HEK293 (cell line): ENCODE measurements around the gene IQCE.

Experiments used
- CTCF ChIA-PET: fragments of 350-600 bp; formaldehyde crosslinking; extraction: SDS; loops from one replicate; lab custom pipeline; 2021; ENCODE audit warnings: antibody characterized with exemption; lab: Yijun Ruan, JAX
- POLR2A ChIA-PET: fragments of 300-600 bp; formaldehyde crosslinking; extraction: SDS; loops from one replicate; lab custom pipeline; 2020; ENCODE audit warnings: antibody characterized with exemption, inconsistent platforms; lab: Yijun Ruan, JAX
- H3K27ac ChIP-seq: fragments of 200-500 bp; sonication (Bioruptor generic); 2 replicates; pipeline ENCODE4 v1.5.1; 2014; ENCODE audit warnings: low read depth, low read length, control low read depth, inconsistent platforms; ENCODE audit errors: extremely low read depth
- H3K36me3 ChIP-seq, 2 experiments: fragments of 200-500 bp in 1 of 2; sonication (Bioruptor generic) in 1 of 2; 1 replicate in 1 of 2; 2 replicates in 1 of 2; pipeline ENCODE4 v1.5.1; 2014 to 2017; ENCODE audit warnings: inconsistent platforms in 2 of 2, low read length in 2 of 2; ENCODE audit not compliant: control insufficient read depth in 2 of 2, insufficient read depth in 1 of 2
- H3K4me1 ChIP-seq: fragments of 200-500 bp; sonication (Bioruptor generic); 2 replicates; pipeline ENCODE4 v1.5.1; 2014; ENCODE audit warnings: mild to moderate bottlenecking, low read length, inconsistent platforms; ENCODE audit not compliant: control insufficient read depth, insufficient read depth
- H3K4me3 ChIP-seq: 2 replicates; pipeline ENCODE4 v1.5.1; 2011; ENCODE audit warnings: low read depth, mild to moderate bottlenecking, control low read depth, low read length, moderate library complexity
- H3K9me3 ChIP-seq: fragments of 200-500 bp; sonication (Bioruptor generic); 2 replicates; pipeline ENCODE4 v1.5.1; 2014; ENCODE audit warnings: low read depth, low read length, inconsistent platforms; ENCODE audit not compliant: control insufficient read depth, insufficient read depth
- EGR2 ChIP-seq: fragments of 450-650 bp; formaldehyde crosslinking; IDR thresholded peaks from 2 replicates; pipeline ENCODE4 v1.5.1; 2016; ENCODE audit warnings: low read depth, missing biosample characterization, missing genetic modification characterization
- HOXA7 ChIP-seq: sonication (generic); formaldehyde crosslinking; IDR thresholded peaks from 2 replicates; pipeline ENCODE4 v1.8.1; 2022; ENCODE audit warnings: missing genetic modification reagents, borderline replicate concordance
- INSM2 ChIP-seq: fragments of 450-650 bp; formaldehyde crosslinking; IDR thresholded peaks from 2 replicates; pipeline ENCODE4 v1.5.1; 2016; ENCODE audit warnings: missing biosample characterization, missing genetic modification characterization
- KLF9 ChIP-seq: fragments of 450-650 bp; formaldehyde crosslinking; IDR thresholded peaks from 2 replicates; pipeline ENCODE4 v1.5.1; 2016; ENCODE audit warnings: missing biosample characterization, missing genetic modification characterization, low read depth
- PBX3 ChIP-seq: sonication (generic); formaldehyde crosslinking; IDR thresholded peaks from 2 replicates; pipeline ENCODE4 v1.8.1; 2022; ENCODE audit warnings: mild to moderate bottlenecking, moderate library complexity, missing genetic modification reagents
- SP2 ChIP-seq: fragments of 450-650 bp; formaldehyde crosslinking; IDR thresholded peaks from 2 replicates; pipeline ENCODE4 v1.5.1; 2016; ENCODE audit warnings: missing biosample characterization, missing genetic modification characterization
- ZBTB20 ChIP-seq: fragments of 450-650 bp; formaldehyde crosslinking; IDR thresholded peaks from 2 replicates; pipeline ENCODE4 v1.5.1; 2016; ENCODE audit warnings: missing biosample characterization, missing genetic modification characterization
- ZBTB7A ChIP-seq: fragments of 450-650 bp; formaldehyde crosslinking; IDR thresholded peaks from 2 replicates; pipeline ENCODE4 v1.5.1; 2016; ENCODE audit warnings: low read depth, missing biosample characterization, missing genetic modification characterization
- ZNF19 ChIP-seq: fragments of 450-650 bp; formaldehyde crosslinking; IDR thresholded peaks from 2 replicates; pipeline ENCODE4; 2016; ENCODE audit warnings: missing biosample characterization, missing genetic modification characterization, low read depth
- ZNF223 ChIP-seq: fragments of 450-650 bp; formaldehyde crosslinking; IDR thresholded peaks from 2 replicates; pipeline ENCODE4 v1.5.1; 2016; ENCODE audit warnings: missing biosample characterization, missing genetic modification characterization
- ZNF280C ChIP-seq: fragments of 450-650 bp; formaldehyde crosslinking; IDR thresholded peaks from 2 replicates; pipeline ENCODE4 v1.5.1; 2016; ENCODE audit warnings: missing biosample characterization, missing genetic modification characterization
- ZNF335 ChIP-seq: fragments of 450-650 bp; formaldehyde crosslinking; conservative IDR thresholded peaks from 2 replicates; pipeline ENCODE4 v1.5.1; 2016; ENCODE audit warnings: missing biosample characterization, missing genetic modification characterization
- ZNF513 ChIP-seq: fragments of 450-650 bp; IDR thresholded peaks from 2 replicates; pipeline ENCODE4 v1.5.1; 2018; ENCODE audit warnings: missing biosample characterization, missing genetic modification characterization
- ZNF521 ChIP-seq: fragments of 450-650 bp; formaldehyde crosslinking; IDR thresholded peaks from 2 replicates; pipeline ENCODE4 v1.5.1; 2017; ENCODE audit warnings: missing biosample characterization, mild to moderate bottlenecking, missing genetic modification characterization
- ZNF530 ChIP-seq: fragments of 450-650 bp; formaldehyde crosslinking; IDR thresholded peaks from 2 replicates; pipeline ENCODE4 v1.5.1; 2016; ENCODE audit warnings: low read depth, missing biosample characterization, missing genetic modification characterization
- ZNF571 ChIP-seq: fragments of 450-650 bp; formaldehyde crosslinking; IDR thresholded peaks from 2 replicates; pipeline ENCODE4 v1.5.0; 2017; ENCODE audit warnings: missing biosample characterization, missing genetic modification characterization
- ZNF596 ChIP-seq: fragments of 450-650 bp; IDR thresholded peaks from 2 replicates; pipeline ENCODE4 v1.5.0; 2018; ENCODE audit warnings: missing biosample characterization, mild to moderate bottlenecking, missing genetic modification characterization, moderate library complexity
- ZNF658 ChIP-seq: fragments of 450-650 bp; formaldehyde crosslinking; IDR thresholded peaks from 2 replicates; pipeline ENCODE4; 2016; ENCODE audit warnings: missing biosample characterization, missing genetic modification characterization
- ZNF664 ChIP-seq: fragments of 450-650 bp; formaldehyde crosslinking; IDR thresholded peaks from 2 replicates; pipeline ENCODE4 v1.5.1; 2016; ENCODE audit warnings: missing biosample characterization, missing genetic modification characterization
- ZNF707 ChIP-seq: fragments of 450-650 bp; formaldehyde crosslinking; IDR thresholded peaks from 2 replicates; pipeline ENCODE4 v1.5.1; 2016; ENCODE audit warnings: missing biosample characterization, missing genetic modification characterization
- ZSCAN4 ChIP-seq: fragments of 450-650 bp; formaldehyde crosslinking; IDR thresholded peaks from 2 replicates; pipeline ENCODE4 v1.5.1; 2017; ENCODE audit warnings: missing biosample characterization, missing genetic modification characterization

Gene IQCE

GRCh38 chr7:2627258-2628129 is 68.7 kb downstream of the IQCE start (continued):
- TF ChIP-seq ZSCAN4 (tag by site-specific recombination) (no peak), ZBTB7A (tag by site-specific recombination) (no peak), ZNF223 (tag by site-specific recombination) (no peak), PBX3 (CRISPR knock-in tag) (no peak), ZNF571 (tag by site-specific recombination) (no peak), ZNF530 (no peak), KLF9 (tag by site-specific recombination) (no peak), ZBTB20 (tag by site-specific recombination) (peak; percentile 34; the same call in 1 of the 2 replicates), ZNF521 (no peak), EGR2 (tag by site-specific recombination) (no peak), SP2 (tag by site-specific recombination) (0 out of 2 replicates have a peak, but pooled peaks have one; percentile 31)

- POLR2A ChIA-PET, result no interaction called here
- Histone ChIP-seq H3K27ac (no peak overlapping the region), H3K4me1 (no peaks in the 10 kb centered on the region; the same call in 1 of the 2 replicates)
- TF ChIP-seq ZNF513 (tag by site-specific recombination), result no peak
- no peak for TF ChIP-seq HOXA7 (CRISPR knock-in tag)
- TF ChIP-seq ZNF707 (tag by site-specific recombination), result no peak
- TF ChIP-seq ZNF335 (tag by site-specific recombination), result no peak
- TF ChIP-seq ZNF19 (tag by site-specific recombination), result no peak
- TF ChIP-seq ZNF664 (tag by site-specific recombination), result no peak
- TF ChIP-seq ZNF658, result no peak
- no peak for TF ChIP-seq ZNF280C (tag by site-specific recombination)
- no peak for TF ChIP-seq ZNF596 (tag by site-specific recombination)
- TF ChIP-seq ZNF521, result no peak
- TF ChIP-seq INSM2 (tag by site-specific recombination), result no peak
- TF ChIP-seq, all 188 proteins: peak for 0
- no peak overlapping the region for H3K4me3 ChIP-seq
- H3K36me3 ChIP-seq, result no peaks in the 10 kb centered on the region
- CTCF ChIA-PET, result no interaction called here
- H3K9me3 ChIP-seq, result no peaks in the 10 kb centered on the region
These were observed 69.3 kb downstream of the IQCE start for GRCh38 chr7:2628130-2628482.
